K562 (cell line): ENCODE data around the gene ORC3. TPM values are rescaled to one million over a fixed set of nuclear protein-coding genes. Genes with fewer than 3 reads are reported as not detected.

ENCODE experiments used
- ATAC-seq: fragments of 200-7000 bp; cut with Tn5 transposase; 3 replicates; pipeline ENCODE4 v1.9.1; 2020; ENCODE audit warnings: moderate library complexity
- BruUV-seq: library from RNA; stranded (reverse); fragments of 400-500 nt; replicated peaks from 2 replicates; lab custom pipeline; 2021; lab: Mats Ljungman, UMichigan
- CTCF ChIA-PET: fragments of 300-600 bp; formaldehyde crosslinking; extraction: SDS; loops from one replicate; lab custom pipeline; 2021; ENCODE audit warnings: low intra/inter-chr PET ratio; lab: Yijun Ruan, JAX
- POLR2A ChIA-PET: fragments of 300-600, 350-650 bp; sonication (Branson Sonifier 250); formaldehyde crosslinking; extraction: SDS; loops from one replicate; lab custom pipeline; 2021; ENCODE audit warnings: antibody characterized with exemption, inconsistent platforms; lab: Yijun Ruan, JAX
- DNase-seq, 4 experiments: peaks; one replicate each; pipeline versions ENCODE4 v3.0.0 to v3.0.0-alpha.2; 2011 to 2018; ENCODE audit warnings: low spot score in 3 of 4, mixed read lengths in 3 of 4; ENCODE audit errors: extremely low read depth in 1 of 4
- FAIRE-seq: peaks from 2 replicates; lab custom pipeline; 2011; peaks lifted over from hg19 to GRCh38; lab: Jason Lieb, UNC
- H2AFZ ChIP-seq: 2 replicates; pipeline ENCODE4 v1.6.0; 2011; ENCODE audit warnings: low read depth, low read length, control low read depth, inconsistent platforms
- H3K27ac ChIP-seq: fragments of 200-600 bp; 3 replicates; pipeline ENCODE4 v1.8.0; 2011; ENCODE audit warnings: low read depth, mild to moderate bottlenecking, control low read depth, inconsistent platforms, low read length, moderate library complexity, mixed read lengths; ENCODE audit errors: extremely low read depth
- H3K27me3 ChIP-seq, 2 experiments: fragments of 300-600 bp in 1 of 2; 2 replicates in 1 of 2; 3 replicates in 1 of 2; pipeline versions ENCODE4 v1.6.0 to v1.8.0; 2011; ENCODE audit warnings: inconsistent platforms in 2 of 2, low read length in 2 of 2, mild to moderate bottlenecking in 1 of 2, mixed read lengths in 1 of 2, moderate library complexity in 1 of 2; ENCODE audit not compliant: control insufficient read depth in 2 of 2, insufficient read depth in 2 of 2
- H3K36me3 ChIP-seq: fragments of 300-600 bp; 3 replicates; pipeline ENCODE4 v1.8.0; 2011; ENCODE audit warnings: mild to moderate bottlenecking, low read length, inconsistent platforms; ENCODE audit not compliant: control insufficient read depth, insufficient read depth
- H3K4me1 ChIP-seq, 2 experiments: fragments of 200-600 bp in 1 of 2; replicated peaks in 1 of 2; 2 replicates in 1 of 2; 3 replicates in 1 of 2; pipeline versions ENCODE4 v1.5.1 to v1.8.0; 2011; ENCODE audit warnings: inconsistent platforms in 2 of 2, low read length in 2 of 2, mild to moderate bottlenecking in 1 of 2, mixed read lengths in 1 of 2, moderate library complexity in 1 of 2; ENCODE audit not compliant: control insufficient read depth in 2 of 2, insufficient read depth in 2 of 2
- H3K4me2 ChIP-seq: 2 replicates; pipeline ENCODE4 v1.6.1; 2011; ENCODE audit warnings: low read length, control low read depth, inconsistent platforms, mixed read lengths; ENCODE audit not compliant: insufficient read depth
- H3K4me3 ChIP-seq: fragments of 200-600 bp; sonication (generic), shearing (Covaris generic); 2 replicates; pipeline ENCODE4 v1.5.1; 2016; ENCODE audit warnings: control low read depth, inconsistent platforms
- H3K79me2 ChIP-seq: fragments of 200-600 bp; 3 replicates; pipeline ENCODE4 v1.8.0; 2011; ENCODE audit warnings: low read length, inconsistent platforms; ENCODE audit not compliant: control insufficient read depth, insufficient read depth
- H3K9ac ChIP-seq, 2 experiments: 2 replicates each; pipeline versions ENCODE4 v1.6.0 to v1.6.1; 2011; ENCODE audit warnings: low read depth in 2 of 2, low read length in 2 of 2, control low read depth in 1 of 2, inconsistent platforms in 1 of 2, mild to moderate bottlenecking in 1 of 2, mixed read lengths in 1 of 2; ENCODE audit not compliant: insufficient read depth in 1 of 2
- H3K9me1 ChIP-seq: one replicate; pipeline ENCODE4 v1.6.0; 2011; ENCODE audit warnings: inconsistent platforms, mild to moderate bottlenecking, low read length, moderate library complexity; ENCODE audit not compliant: control insufficient read depth, insufficient read depth
- H3K9me3 ChIP-seq: replicated peaks from 2 replicates; pipeline ENCODE4 v1.5.1; 2011; ENCODE audit warnings: low read depth, low read length, inconsistent platforms; ENCODE audit not compliant: control insufficient read depth, insufficient read depth
- H4K20me1 ChIP-seq: replicated peaks from 2 replicates; pipeline ENCODE4 v1.6.1; 2011; ENCODE audit warnings: low read length, inconsistent platforms, mixed read lengths; ENCODE audit not compliant: control insufficient read depth, insufficient read depth
- ASH1L ChIP-seq: fragments of 450-650 bp; IDR thresholded peaks from 2 replicates; pipeline ENCODE4 v1.6.1; 2018; ENCODE audit warnings: borderline replicate concordance, mild to moderate bottlenecking, low read depth; ENCODE audit not compliant: partially characterized antibody
- ATF1 ChIP-seq, 2 experiments: fragments of 450-650 bp in 1 of 2; IDR thresholded peaks; 2 replicates each; pipeline ENCODE4 v1.6.1; 2016; ENCODE audit warnings: missing compliant biosample characterization in 1 of 2, missing genetic modification characterization in 1 of 2
- E4F1 ChIP-seq: fragments of 250-450 bp; sonication (Bioruptor Pico); IDR thresholded peaks from 2 replicates; pipeline ENCODE4 v1.5.0; 2021; ENCODE audit warnings: mild to moderate bottlenecking, borderline replicate concordance
- HNRNPH1 ChIP-seq: fragments of 200-400 bp; formaldehyde crosslinking; optimal IDR thresholded peaks from 2 replicates; pipeline ENCODE3; 2017; ENCODE audit warnings: low read depth, mild to moderate bottlenecking, low read length, moderate library complexity
- MXI1 ChIP-seq: IDR thresholded peaks from 2 replicates; pipeline ENCODE4 v1.6.1; 2011; ENCODE audit warnings: low read depth, mild to moderate bottlenecking, improper control_type of control experiment, low read length
- NCOA1 ChIP-seq: fragments of 450-650 bp; IDR thresholded peaks from 2 replicates; pipeline ENCODE4 v1.6.1; 2016; ENCODE audit warnings: low read depth
- SRF ChIP-seq, 2 experiments: fragments of 250-450, 450-650 bp in 1 of 2; sonication (Bioruptor Pico) in 1 of 2; sonication (generic) in 1 of 2; formaldehyde crosslinking; IDR thresholded peaks; 2 replicates each; pipeline versions ENCODE4 v1.5.0 to v1.5.1; 2020 to 2022; ENCODE audit warnings: mild to moderate bottlenecking in 1 of 2, missing genetic modification reagents in 1 of 2
- WGBS: fragments of 100-300 bp; shearing (Covaris generic); methylation state at CpG from one replicate; pipeline ENCODE4 v1.1.6; 2016; ENCODE audit warnings: low coverage, mixed read lengths; ENCODE audit not compliant: insufficient coverage; ENCODE audit errors: missing lambda C conversion rate; 5-methylcytosine and 5-hydroxymethylcytosine counted together
- in situ Hi-C: fragments of 300-500 bp; cut with MboI; formaldehyde crosslinking; loops from 4 replicates; pipeline ENCODE4 v1.15.0; 2018; ENCODE audit warnings: inconsistent platforms, mixed read lengths
- intact Hi-C: fragments of 100-400 bp; cut with micrococcal nuclease; formaldehyde crosslinking; loops from 2 replicates; pipeline ENCODE4 v1.14.2; 2022
- polyA plus RNA-seq, 8 experiments: library from polyadenylated mRNA; depleted of rRNA in 4 of 8; stranded (reverse) in 5 of 8; unstranded in 3 of 8; fragments of >200 nt; fragmentation: Nextera tagmentation in 2 of 8; fragmentation: Illumina TruSeq in 1 of 8; extraction: Ambion mirVana in 2 of 8; extraction: Trizol in 1 of 8; gene quantifications; 2 replicates each; pipeline versions ENCODE4 v1.2.1 to v1.2.3, GENCODE V29; 2011 to 2014; ENCODE audit warnings: inconsistent platforms in 1 of 8, missing spikeins in 1 of 8
- total RNA-seq, 7 experiments: library from RNA; depleted of rRNA in 6 of 7; stranded (reverse); fragments of >200 nt in 6 of 7; fragmentation: Illumina TruSeq in 2 of 7; extraction: Trizol in 2 of 7; gene quantifications; 2 replicates each; pipeline versions ENCODE4 v1.2.1 to v1.2.3, GENCODE V29; 2011 to 2021; ENCODE audit warnings: low replicate concordance in 1 of 7
- TF ChIP-seq, protein P1 (sequence below): sonication (generic); formaldehyde crosslinking; IDR thresholded peaks from 2 replicates; pipeline ENCODE4 v1.8.0; 2023; ENCODE audit warnings: missing genetic modification reagents, mild to moderate bottlenecking, borderline replicate concordance

Gene ORC3
- total and polyA plus RNA-seq, 9 of the 15 experiments (the other 6 are each of a cell fraction or from before 2014, with no cell fraction given), result 28.8 to 159 (median 74.8) TPM

- CTCF ChIA-PET, result no interaction called here
- no peaks in the 10 kb centered on the region for H4K20me1 ChIP-seq
- no peaks in the 10 kb centered on the region for H3K79me2 ChIP-seq
- BruUV-seq, result no TSS peak
- TF ChIP-seq E4F1, result no peak
- no peaks in the 10 kb centered on the region for H3K4me1 ChIP-seq
- no peaks in the 10 kb centered on the region for H3K9me1 ChIP-seq
- intact Hi-C loops (no loop called here), in situ Hi-C loops (no loop called here)
- FAIRE-seq, result no peak
- H3K4me3 ChIP-seq, result no peak overlapping the region
- no peak overlapping the region for H3K4me2 ChIP-seq
- H3K36me3 ChIP-seq, result peaks cover 52% of the 10 kb centered on the region
- H3K9me3 ChIP-seq, result no peaks in the 10 kb centered on the region
- no peak for ATAC-seq
- no peak for DNase-seq
- no peaks in the 10 kb centered on the region for H3K27me3 ChIP-seq
- H3K27ac ChIP-seq, result no peak overlapping the region
- no peak overlapping the region for H2AFZ ChIP-seq
- no peak overlapping the region for H3K9ac ChIP-seq
- POLR2A ChIA-PET, result no interaction called here
These were observed 38.9 kb downstream of the ORC3 start for GRCh38 chr6:87628881-87629280.

GRCh38 chr6:87630746-87631145, 40.8 kb downstream of the ORC3 start:
- no TSS peak for BruUV-seq
- Histone ChIP-seq H4K20me1 (no peaks in the 10 kb centered on the region), H3K27me3 (no peaks in the 10 kb centered on the region), H3K36me3 (peaks cover 60% of the 10 kb centered on the region), H3K9me3 (no peaks in the 10 kb centered on the region), H3K9ac (no peak overlapping the region), H3K4me2 (no peak overlapping the region), H3K9me1 (no peaks in the 10 kb centered on the region), H3K79me2 (no peaks in the 10 kb centered on the region), H3K4me1 (no peaks in the 10 kb centered on the region), H2AFZ (no peak overlapping the region), H3K4me3 (no peak overlapping the region), H3K27ac (no peak overlapping the region)
- ChIA-PET POLR2A (interaction anchor here (0.6 kb wide), 1 partner anchor 295 kb away, joined by 5 read pairs; no protein-coding TSS in a partner anchor), CTCF (no interaction called here)
- no peak for DNase-seq
- FAIRE-seq, result no peak
- 100% methylated on average over 1 of the region's 1 CpG for WGBS
- in situ Hi-C loops, result no loop called here
- no peak for ATAC-seq
- intact Hi-C loops, result no loop called here
- TF ChIP-seq NCOA1, result no peak
- no peak for TF ChIP-seq HNRNPH1
- TF ChIP-seq ATF1 (CRISPR knock-in tag; IDR thresholded peaks at IDR 0.05), result no peak
- TF ChIP-seq ATF1 (tag; IDR thresholded peaks at IDR 0.05), result no peak
- TF ChIP-seq ASH1L, result no peak
- TF ChIP-seq SRF (CRISPR knock-in tag; IDR thresholded peaks at IDR 0.05), result no peak
- TF ChIP-seq, protein P1, sequence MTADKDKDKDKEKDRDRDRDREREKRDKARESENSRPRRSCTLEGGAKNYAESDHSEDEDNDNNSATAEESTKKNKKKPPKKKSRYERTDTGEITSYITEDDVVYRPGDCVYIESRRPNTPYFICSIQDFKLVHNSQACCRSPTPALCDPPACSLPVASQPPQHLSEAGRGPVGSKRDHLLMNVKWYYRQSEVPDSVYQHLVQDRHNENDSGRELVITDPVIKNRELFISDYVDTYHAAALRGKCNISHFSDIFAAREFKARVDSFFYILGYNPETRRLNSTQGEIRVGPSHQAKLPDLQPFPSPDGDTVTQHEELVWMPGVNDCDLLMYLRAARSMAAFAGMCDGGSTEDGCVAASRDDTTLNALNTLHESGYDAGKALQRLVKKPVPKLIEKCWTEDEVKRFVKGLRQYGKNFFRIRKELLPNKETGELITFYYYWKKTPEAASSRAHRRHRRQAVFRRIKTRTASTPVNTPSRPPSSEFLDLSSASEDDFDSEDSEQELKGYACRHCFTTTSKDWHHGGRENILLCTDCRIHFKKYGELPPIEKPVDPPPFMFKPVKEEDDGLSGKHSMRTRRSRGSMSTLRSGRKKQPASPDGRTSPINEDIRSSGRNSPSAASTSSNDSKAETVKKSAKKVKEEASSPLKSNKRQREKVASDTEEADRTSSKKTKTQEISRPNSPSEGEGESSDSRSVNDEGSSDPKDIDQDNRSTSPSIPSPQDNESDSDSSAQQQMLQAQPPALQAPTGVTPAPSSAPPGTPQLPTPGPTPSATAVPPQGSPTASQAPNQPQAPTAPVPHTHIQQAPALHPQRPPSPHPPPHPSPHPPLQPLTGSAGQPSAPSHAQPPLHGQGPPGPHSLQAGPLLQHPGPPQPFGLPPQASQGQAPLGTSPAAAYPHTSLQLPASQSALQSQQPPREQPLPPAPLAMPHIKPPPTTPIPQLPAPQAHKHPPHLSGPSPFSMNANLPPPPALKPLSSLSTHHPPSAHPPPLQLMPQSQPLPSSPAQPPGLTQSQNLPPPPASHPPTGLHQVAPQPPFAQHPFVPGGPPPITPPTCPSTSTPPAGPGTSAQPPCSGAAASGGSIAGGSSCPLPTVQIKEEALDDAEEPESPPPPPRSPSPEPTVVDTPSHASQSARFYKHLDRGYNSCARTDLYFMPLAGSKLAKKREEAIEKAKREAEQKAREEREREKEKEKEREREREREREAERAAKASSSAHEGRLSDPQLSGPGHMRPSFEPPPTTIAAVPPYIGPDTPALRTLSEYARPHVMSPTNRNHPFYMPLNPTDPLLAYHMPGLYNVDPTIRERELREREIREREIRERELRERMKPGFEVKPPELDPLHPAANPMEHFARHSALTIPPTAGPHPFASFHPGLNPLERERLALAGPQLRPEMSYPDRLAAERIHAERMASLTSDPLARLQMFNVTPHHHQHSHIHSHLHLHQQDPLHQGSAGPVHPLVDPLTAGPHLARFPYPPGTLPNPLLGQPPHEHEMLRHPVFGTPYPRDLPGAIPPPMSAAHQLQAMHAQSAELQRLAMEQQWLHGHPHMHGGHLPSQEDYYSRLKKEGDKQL, result no peak
- no peak for TF ChIP-seq MXI1
